Measurements from ENCODE around the gene KNDC1. TPM values are rescaled to one million over a fixed set of nuclear protein-coding genes. Genes with fewer than 3 reads are reported as not detected.

Gene KNDC1
- total RNA-seq, 4 donors from 2014 or later, result 2.1 to 9.3 (median 3.5) TPM

- Histone ChIP-seq H3K27ac (peak overlapping the region; percentile 1 to 49 (median 36)), H3K4me1 (peaks cover 17 to 42% of the 10 kb centered on the region in 2 donors), H3K36me3 (no peaks in the 10 kb centered on the region), H3K9me3 (no peaks in the 10 kb centered on the region), H3K4me3 (replicated peaks in 1 of 3) (no peak overlapping the region), H3K27me3 (no peaks in the 10 kb centered on the region)
- no peak for TF ChIP-seq POLR2A (IDR thresholded peaks at IDR 0.05)
- no peak for TF ChIP-seq CTCF (IDR thresholded peaks at IDR 0.05)
- WGBS, 2 donors, result 27 to 70% methylated on average over 2 to 5 of the region's 21 CpGs
- peak; percentile 85 to 87 for DNase-seq
- intact Hi-C loops (cut with DNase I), result no loop called here
These were observed 98.2 kb downstream of the KNDC1 start for GRCh38 chr10:133258066-133258817.

GRCh38 chr10:133258818-133259601 lies 99.0 kb downstream of the KNDC1 start:
- H3K27me3 ChIP-seq, result no peaks in the 10 kb centered on the region
- H3K4me3 ChIP-seq (replicated peaks in 1 of 3), result no peak overlapping the region
- WGBS, 2 donors, result 53 to 75% methylated on average over 14 to 21 of the region's 24 CpGs
- intact Hi-C loops (cut with DNase I), result no loop called here
- H3K4me1 ChIP-seq, result peaks cover 17 to 42% of the 10 kb centered on the region in 2 donors
- peak overlapping the region in 2 of 3 donors; percentile 36 to 41 for H3K27ac ChIP-seq
- no peaks in the 10 kb centered on the region for H3K36me3 ChIP-seq
- peak; percentile 22 to 40 for DNase-seq
- no peaks in the 10 kb centered on the region for H3K9me3 ChIP-seq
- TF ChIP-seq POLR2A (IDR thresholded peaks at IDR 0.05) (no peak), CTCF (IDR thresholded peaks at IDR 0.05) (no peak)

GRCh38 chr10:133259602-133259989 lies 99.6 kb downstream of the KNDC1 start:
- Histone ChIP-seq H3K4me1 (peaks cover 17 to 42% of the 10 kb centered on the region in 2 donors), H3K4me3 (replicated peaks in 1 of 3) (no peak overlapping the region), H3K27ac (no peak overlapping the region), H3K9me3 (no peaks in the 10 kb centered on the region), H3K27me3 (no peaks in the 10 kb centered on the region), H3K36me3 (no peaks in the 10 kb centered on the region)
- intact Hi-C loops (cut with DNase I), result no loop called here
- 69 to 73% methylated on average over 7 to 12 of the region's 12 CpGs for WGBS, 2 donors
- no peak for TF ChIP-seq POLR2A (IDR thresholded peaks at IDR 0.05)
- TF ChIP-seq CTCF (IDR thresholded peaks at IDR 0.05), result no peak
- DNase-seq, result no peak

GRCh38 chr10:133260895-133261725 lies 101.1 kb downstream of the KNDC1 start:
- WGBS, 2 donors, result 0 to 33% methylated on average over 1 to 26 of the region's 50 CpGs
- no peak for TF ChIP-seq POLR2A (IDR thresholded peaks at IDR 0.05)
- TF ChIP-seq CTCF (IDR thresholded peaks at IDR 0.05), result no peak
- intact Hi-C loops (cut with DNase I), result loop anchor here (5.0 kb wide), 1 partner anchor 51 kb away; no protein-coding TSS in a partner anchor
- Histone ChIP-seq H3K9me3 (no peaks in the 10 kb centered on the region), H3K36me3 (no peaks in the 10 kb centered on the region), H3K27ac (peak overlapping the region; percentile 74 to 84 (median 80)), H3K27me3 (no peaks in the 10 kb centered on the region), H3K4me1 (peaks cover 17 to 42% of the 10 kb centered on the region in 2 donors), H3K4me3 (replicated peaks in 1 of 3) (peak overlapping the region; percentile 71 to 89 (median 84))
- DNase-seq, result peak; percentile 72 to 76
